HepG2 (cell line): Measurements from ENCODE around the gene ZNF618.

Experiments
- CTCF ChIP-seq: sonication (generic); formaldehyde crosslinking; IDR thresholded peaks from 2 replicates; pipeline ENCODE4 v1.5.0; 2020; ENCODE audit warnings: mild to moderate bottlenecking, missing genetic modification reagents, moderate library complexity
- DPF2 ChIP-seq: sonication (generic); formaldehyde crosslinking; IDR thresholded peaks from 2 replicates; pipeline ENCODE4 v1.4.0; 2020; ENCODE audit warnings: mild to moderate bottlenecking, low read depth, missing genetic modification reagents, borderline replicate concordance
- ETV6 ChIP-seq: sonication (generic); formaldehyde crosslinking; conservative IDR thresholded peaks from 2 replicates; pipeline ENCODE4 v1.4.0; 2020; ENCODE audit warnings: missing genetic modification reagents
- GABPB1 ChIP-seq: IDR thresholded peaks from 2 replicates; pipeline ENCODE4 v1.6.1; 2016; ENCODE audit warnings: mild to moderate bottlenecking, missing genetic modification reagents, moderate library complexity, missing compliant biosample characterization
- POGK ChIP-seq: sonication (generic); formaldehyde crosslinking; conservative IDR thresholded peaks from 2 replicates; pipeline ENCODE4 v1.8.0; 2022; ENCODE audit warnings: mild to moderate bottlenecking, moderate library complexity, missing genetic modification reagents
- SMC3 ChIP-seq: IDR thresholded peaks from 2 replicates; pipeline ENCODE4 v1.6.1; 2011; ENCODE audit warnings: low read length, improper control_type of control experiment

- TF ChIP-seq CTCF (CRISPR knock-in tag), result no peak
- TF ChIP-seq GABPB1, result no peak
- no peak for TF ChIP-seq POGK (CRISPR knock-in tag)
- TF ChIP-seq SMC3, result no peak
- no peak for TF ChIP-seq DPF2 (CRISPR knock-in tag)
- TF ChIP-seq ETV6 (CRISPR knock-in tag), result no peak
Observed at GRCh38 chr9:114083666-114084065, 207.6 kb downstream of the ZNF618 start.
